ENCODE data around the gene NAMPT.

Gene NAMPT

DNA sequence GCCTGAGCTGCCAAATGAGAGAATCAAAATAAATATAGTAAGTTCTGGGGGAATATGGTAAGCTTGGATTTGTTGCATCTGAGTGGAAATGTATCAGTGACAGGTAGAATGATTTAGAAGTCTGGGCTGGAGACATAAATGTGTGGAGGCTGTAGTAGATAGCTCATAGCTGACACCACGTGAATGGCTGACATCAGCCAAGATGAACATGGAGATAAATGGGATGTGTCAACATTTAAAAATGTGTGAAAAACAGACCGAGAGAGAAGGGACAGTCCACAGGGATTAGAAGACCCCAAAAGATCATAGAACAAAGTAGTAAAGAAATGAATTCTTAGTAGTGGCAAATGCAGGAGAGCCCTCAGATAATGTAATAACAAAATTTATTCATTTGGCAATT, 40.9 kb downstream of the NAMPT start:
- Histone ChIP-seq H3K4me3 (ENCODE audit: low read length in 2 of 2) (no peak overlapping the region), H3K9me3 (ENCODE audit: control insufficient read depth in 2 of 2, low read length in 2 of 2) (no peaks in the 10 kb centered on the region), H3K27me3 (ENCODE audit: control insufficient read depth in 2 of 2, insufficient read depth in 2 of 2, low read length in 2 of 2) (no peaks in the 10 kb centered on the region), H3K9ac (ENCODE audit: low read depth in 1 of 2, low read length in 2 of 2) (no peak overlapping the region), H3K36me3 (ENCODE audit: control insufficient read depth in 2 of 2, insufficient read depth in 2 of 2, low read length in 2 of 2) (peaks cover 4 to 12% of the 10 kb centered on the region in 2 donors), H3K4me1 (ENCODE audit: control insufficient read depth in 2 of 2, insufficient read depth in 2 of 2, low read length in 2 of 2) (no peaks in the 10 kb centered on the region), H3K27ac (ENCODE audit: low read depth in 2 of 2, low read length in 2 of 2) (no peak overlapping the region)

DNA sequence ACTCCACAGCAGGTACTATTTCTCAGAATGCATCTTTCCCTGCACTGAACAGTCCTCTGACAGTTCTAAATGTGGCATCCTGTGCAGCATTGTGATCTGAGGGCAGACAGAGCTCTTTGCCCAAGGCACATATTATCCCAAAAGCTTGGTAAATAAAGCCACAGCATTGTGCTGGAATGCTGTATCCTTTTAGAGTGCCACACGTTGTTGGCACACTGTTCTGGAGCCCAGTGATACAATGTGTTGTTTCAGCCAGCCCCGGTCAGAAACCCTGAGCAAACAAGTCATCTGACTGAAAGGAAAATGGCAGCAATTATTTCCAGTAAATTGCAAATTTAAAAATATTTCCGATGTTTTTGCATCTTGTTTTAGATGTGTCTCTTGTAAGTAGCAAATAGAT, 45.4 kb downstream of the NAMPT start:
- H3K4me1 ChIP-seq (ENCODE audit: control insufficient read depth in 2 of 2, insufficient read depth in 2 of 2, low read length in 2 of 2), result no peaks in the 10 kb centered on the region
- no peaks in the 10 kb centered on the region for H3K9me3 ChIP-seq (ENCODE audit: control insufficient read depth in 2 of 2, low read length in 2 of 2)
- no peaks in the 10 kb centered on the region for H3K36me3 ChIP-seq (ENCODE audit: control insufficient read depth in 2 of 2, insufficient read depth in 2 of 2, low read length in 2 of 2)
- no peak overlapping the region for H3K9ac ChIP-seq (ENCODE audit: low read depth in 1 of 2, low read length in 2 of 2)
- H3K27ac ChIP-seq (ENCODE audit: low read depth in 2 of 2, low read length in 2 of 2), result no peak overlapping the region
- no peak overlapping the region for H3K4me3 ChIP-seq (ENCODE audit: low read length in 2 of 2)
- no peaks in the 10 kb centered on the region for H3K27me3 ChIP-seq (ENCODE audit: control insufficient read depth in 2 of 2, insufficient read depth in 2 of 2, low read length in 2 of 2)

- Histone ChIP-seq H3K9me3 (ENCODE audit: control insufficient read depth in 2 of 2, low read length in 2 of 2) (no peaks in the 10 kb centered on the region), H3K4me3 (ENCODE audit: low read length in 2 of 2) (no peak overlapping the region), H3K4me1 (ENCODE audit: control insufficient read depth in 2 of 2, insufficient read depth in 2 of 2, low read length in 2 of 2) (no peaks in the 10 kb centered on the region), H3K9ac (ENCODE audit: low read depth in 1 of 2, low read length in 2 of 2) (no peak overlapping the region), H3K27ac (ENCODE audit: low read depth in 2 of 2, low read length in 2 of 2) (no peak overlapping the region), H3K27me3 (ENCODE audit: control insufficient read depth in 2 of 2, insufficient read depth in 2 of 2, low read length in 2 of 2) (no peaks in the 10 kb centered on the region), H3K36me3 (ENCODE audit: control insufficient read depth in 2 of 2, insufficient read depth in 2 of 2, low read length in 2 of 2) (no peaks in the 10 kb centered on the region)
Observed at GRCh38 chr7:106238830-106239229, 46.0 kb downstream of the NAMPT start.

- H3K27ac ChIP-seq (ENCODE audit: low read depth in 2 of 2, low read length in 2 of 2), result no peak overlapping the region
- no peaks in the 10 kb centered on the region for H3K36me3 ChIP-seq (ENCODE audit: control insufficient read depth in 2 of 2, insufficient read depth in 2 of 2, low read length in 2 of 2)
- no peak overlapping the region for H3K4me3 ChIP-seq (ENCODE audit: low read length in 2 of 2)
- no peaks in the 10 kb centered on the region for H3K4me1 ChIP-seq (ENCODE audit: control insufficient read depth in 2 of 2, insufficient read depth in 2 of 2, low read length in 2 of 2)
- no peak overlapping the region for H3K9ac ChIP-seq (ENCODE audit: low read depth in 1 of 2, low read length in 2 of 2)
- H3K9me3 ChIP-seq (ENCODE audit: control insufficient read depth in 2 of 2, low read length in 2 of 2), result no peaks in the 10 kb centered on the region
- H3K27me3 ChIP-seq (ENCODE audit: control insufficient read depth in 2 of 2, insufficient read depth in 2 of 2, low read length in 2 of 2), result no peaks in the 10 kb centered on the region
Observed at GRCh38 chr7:106236065-106236464, 48.7 kb downstream of the NAMPT start.

- Histone ChIP-seq H3K4me3 (ENCODE audit: low read length in 2 of 2) (no peak overlapping the region), H3K9me3 (ENCODE audit: control insufficient read depth in 2 of 2, low read length in 2 of 2) (no peaks in the 10 kb centered on the region), H3K4me1 (ENCODE audit: control insufficient read depth in 2 of 2, insufficient read depth in 2 of 2, low read length in 2 of 2) (no peaks in the 10 kb centered on the region), H3K36me3 (ENCODE audit: control insufficient read depth in 2 of 2, insufficient read depth in 2 of 2, low read length in 2 of 2) (no peaks in the 10 kb centered on the region), H3K27me3 (ENCODE audit: control insufficient read depth in 2 of 2, insufficient read depth in 2 of 2, low read length in 2 of 2) (no peaks in the 10 kb centered on the region), H3K27ac (ENCODE audit: low read depth in 2 of 2, low read length in 2 of 2) (no peak overlapping the region), H3K9ac (ENCODE audit: low read depth in 1 of 2, low read length in 2 of 2) (no peak overlapping the region)
Observed at GRCh38 chr7:106234425-106234824, 50.4 kb downstream of the NAMPT start.

GRCh38 chr7:106231856-106232490, 52.8 kb downstream of the NAMPT start:
- no peaks in the 10 kb centered on the region for H3K27me3 ChIP-seq (ENCODE audit: control insufficient read depth in 2 of 2, insufficient read depth in 2 of 2, low read length in 2 of 2)
- no peaks in the 10 kb centered on the region for H3K4me1 ChIP-seq (ENCODE audit: control insufficient read depth in 2 of 2, insufficient read depth in 2 of 2, low read length in 2 of 2)
- no peak overlapping the region for H3K27ac ChIP-seq (ENCODE audit: low read depth in 2 of 2, low read length in 2 of 2)
- H3K9me3 ChIP-seq (ENCODE audit: control insufficient read depth in 2 of 2, low read length in 2 of 2), result no peaks in the 10 kb centered on the region
- no peak overlapping the region for H3K4me3 ChIP-seq (ENCODE audit: low read length in 2 of 2)
- H3K36me3 ChIP-seq (ENCODE audit: control insufficient read depth in 2 of 2, insufficient read depth in 2 of 2, low read length in 2 of 2), result no peaks in the 10 kb centered on the region
- H3K9ac ChIP-seq (ENCODE audit: low read depth in 1 of 2, low read length in 2 of 2), result no peak overlapping the region

- Histone ChIP-seq H3K27me3 (ENCODE audit: control insufficient read depth in 2 of 2, insufficient read depth in 2 of 2, low read length in 2 of 2) (no peaks in the 10 kb centered on the region), H3K27ac (ENCODE audit: low read depth in 2 of 2, low read length in 2 of 2) (no peak overlapping the region), H3K36me3 (ENCODE audit: control insufficient read depth in 2 of 2, insufficient read depth in 2 of 2, low read length in 2 of 2) (no peaks in the 10 kb centered on the region), H3K4me3 (ENCODE audit: low read length in 2 of 2) (no peak overlapping the region), H3K9me3 (ENCODE audit: control insufficient read depth in 2 of 2, low read length in 2 of 2) (no peaks in the 10 kb centered on the region), H3K4me1 (ENCODE audit: control insufficient read depth in 2 of 2, insufficient read depth in 2 of 2, low read length in 2 of 2) (no peaks in the 10 kb centered on the region), H3K9ac (ENCODE audit: low read depth in 1 of 2, low read length in 2 of 2) (no peak overlapping the region)
Observed at GRCh38 chr7:106225856-106226255, 58.9 kb downstream of the NAMPT start.

GRCh38 chr7:106224797-106225196, 60.0 kb downstream of the NAMPT start:
- no peaks in the 10 kb centered on the region for H3K9me3 ChIP-seq (ENCODE audit: control insufficient read depth in 2 of 2, low read length in 2 of 2)
- H3K4me3 ChIP-seq (ENCODE audit: low read length in 2 of 2), result no peak overlapping the region
- no peak overlapping the region for H3K9ac ChIP-seq (ENCODE audit: low read depth in 1 of 2, low read length in 2 of 2)
- no peaks in the 10 kb centered on the region for H3K27me3 ChIP-seq (ENCODE audit: control insufficient read depth in 2 of 2, insufficient read depth in 2 of 2, low read length in 2 of 2)
- no peaks in the 10 kb centered on the region for H3K36me3 ChIP-seq (ENCODE audit: control insufficient read depth in 2 of 2, insufficient read depth in 2 of 2, low read length in 2 of 2)
- H3K4me1 ChIP-seq (ENCODE audit: control insufficient read depth in 2 of 2, insufficient read depth in 2 of 2, low read length in 2 of 2), result no peaks in the 10 kb centered on the region
- H3K27ac ChIP-seq (ENCODE audit: low read depth in 2 of 2, low read length in 2 of 2), result no peak overlapping the region

DNA sequence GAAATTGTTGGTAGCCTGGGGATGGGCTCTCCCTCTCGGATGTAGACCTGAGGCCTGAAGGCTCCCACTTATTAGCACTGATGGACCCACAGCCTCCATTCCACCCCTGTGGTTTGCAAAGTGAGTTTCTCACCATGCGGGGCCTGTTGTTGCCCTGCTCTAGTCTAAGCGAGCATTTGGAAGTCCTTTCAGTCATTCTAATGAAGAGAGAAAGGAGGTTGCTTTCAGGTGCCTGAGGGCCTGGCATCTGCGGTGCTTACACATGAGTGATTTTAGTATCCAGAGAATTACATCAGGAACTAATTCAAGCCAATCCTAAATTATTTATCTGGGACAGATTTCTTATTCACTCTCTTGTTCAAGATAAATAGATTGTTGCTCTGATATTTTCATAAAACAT, 61.6 kb downstream of the NAMPT start:
- Histone ChIP-seq H3K27ac (ENCODE audit: low read depth in 2 of 2, low read length in 2 of 2) (no peak overlapping the region), H3K9ac (ENCODE audit: low read depth in 1 of 2, low read length in 2 of 2) (no peak overlapping the region), H3K4me1 (ENCODE audit: control insufficient read depth in 2 of 2, insufficient read depth in 2 of 2, low read length in 2 of 2) (no peaks in the 10 kb centered on the region), H3K27me3 (ENCODE audit: control insufficient read depth in 2 of 2, insufficient read depth in 2 of 2, low read length in 2 of 2) (no peaks in the 10 kb centered on the region), H3K9me3 (ENCODE audit: control insufficient read depth in 2 of 2, low read length in 2 of 2) (no peaks in the 10 kb centered on the region), H3K4me3 (ENCODE audit: low read length in 2 of 2) (no peak overlapping the region), H3K36me3 (ENCODE audit: control insufficient read depth in 2 of 2, insufficient read depth in 2 of 2, low read length in 2 of 2) (no peaks in the 10 kb centered on the region)

GRCh38 chr7:106222545-106222944, 62.2 kb downstream of the NAMPT start:
- H3K27ac ChIP-seq (ENCODE audit: low read depth in 2 of 2, low read length in 2 of 2), result no peak overlapping the region
- H3K9me3 ChIP-seq (ENCODE audit: control insufficient read depth in 2 of 2, low read length in 2 of 2), result no peaks in the 10 kb centered on the region
- no peak overlapping the region for H3K4me3 ChIP-seq (ENCODE audit: low read length in 2 of 2)
- no peak overlapping the region for H3K9ac ChIP-seq (ENCODE audit: low read depth in 1 of 2, low read length in 2 of 2)
- no peaks in the 10 kb centered on the region for H3K27me3 ChIP-seq (ENCODE audit: control insufficient read depth in 2 of 2, insufficient read depth in 2 of 2, low read length in 2 of 2)
- H3K4me1 ChIP-seq (ENCODE audit: control insufficient read depth in 2 of 2, insufficient read depth in 2 of 2, low read length in 2 of 2), result no peaks in the 10 kb centered on the region
- H3K36me3 ChIP-seq (ENCODE audit: control insufficient read depth in 2 of 2, insufficient read depth in 2 of 2, low read length in 2 of 2), result no peaks in the 10 kb centered on the region

DNA sequence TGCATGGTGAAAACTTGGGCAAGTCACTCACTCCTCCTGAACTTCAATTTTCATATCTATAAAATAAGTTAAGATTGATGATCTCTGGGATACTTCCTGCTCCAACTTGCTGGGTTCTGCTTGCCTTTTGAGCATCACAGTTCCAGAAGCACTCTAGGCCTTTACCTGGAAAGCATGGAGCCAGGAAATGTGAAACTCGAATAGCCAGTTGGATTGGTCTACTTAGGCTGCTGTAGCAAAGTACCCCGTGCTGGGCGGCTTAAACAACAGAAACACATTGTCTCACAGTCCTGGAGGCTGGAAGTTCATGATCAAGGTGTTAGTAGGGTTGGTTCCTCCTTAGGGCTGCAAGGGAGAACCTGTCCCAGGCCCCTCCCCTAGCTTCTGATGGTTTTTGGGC, 64.5 kb downstream of the NAMPT start:
- Histone ChIP-seq H3K9ac (ENCODE audit: low read depth in 1 of 2, low read length in 2 of 2) (no peak overlapping the region), H3K27ac (ENCODE audit: low read depth in 2 of 2, low read length in 2 of 2) (no peak overlapping the region), H3K36me3 (ENCODE audit: control insufficient read depth in 2 of 2, insufficient read depth in 2 of 2, low read length in 2 of 2) (no peaks in the 10 kb centered on the region), H3K27me3 (ENCODE audit: control insufficient read depth in 2 of 2, insufficient read depth in 2 of 2, low read length in 2 of 2) (no peaks in the 10 kb centered on the region), H3K4me3 (ENCODE audit: low read length in 2 of 2) (no peak overlapping the region), H3K4me1 (ENCODE audit: control insufficient read depth in 2 of 2, insufficient read depth in 2 of 2, low read length in 2 of 2) (peaks cover 3 to 8% of the 10 kb centered on the region in 2 donors), H3K9me3 (ENCODE audit: control insufficient read depth in 2 of 2, low read length in 2 of 2) (no peaks in the 10 kb centered on the region)
